ENCODE results near the gene SP140L.

SP140L gene

DNA sequence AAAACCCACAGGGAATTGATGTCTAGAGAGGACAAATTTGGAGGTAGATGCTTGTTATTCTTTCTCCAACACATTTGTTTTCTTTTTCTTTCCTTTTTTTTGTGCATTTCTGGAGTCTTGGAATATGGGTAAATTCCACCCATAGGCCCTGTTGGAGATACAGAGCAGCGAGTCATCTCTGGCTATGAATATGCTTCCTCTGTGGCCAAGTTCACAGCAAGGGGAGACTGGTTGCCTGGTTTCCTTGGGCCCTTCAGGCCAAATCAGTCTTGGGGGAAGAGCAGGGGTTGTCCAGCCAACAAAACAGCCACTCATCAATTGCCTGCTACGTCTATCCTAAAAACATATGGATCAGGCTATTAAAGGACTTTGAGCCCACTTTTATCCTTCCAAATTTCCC is 116.5 kb downstream of the SP140L start:
- no peak overlapping the region for H3K27ac ChIP-seq
- no peak for TF ChIP-seq ZFX (IDR thresholded peaks at IDR 0.05; ENCODE audit: borderline replicate concordance)
- TF ChIP-seq, protein P1, sequence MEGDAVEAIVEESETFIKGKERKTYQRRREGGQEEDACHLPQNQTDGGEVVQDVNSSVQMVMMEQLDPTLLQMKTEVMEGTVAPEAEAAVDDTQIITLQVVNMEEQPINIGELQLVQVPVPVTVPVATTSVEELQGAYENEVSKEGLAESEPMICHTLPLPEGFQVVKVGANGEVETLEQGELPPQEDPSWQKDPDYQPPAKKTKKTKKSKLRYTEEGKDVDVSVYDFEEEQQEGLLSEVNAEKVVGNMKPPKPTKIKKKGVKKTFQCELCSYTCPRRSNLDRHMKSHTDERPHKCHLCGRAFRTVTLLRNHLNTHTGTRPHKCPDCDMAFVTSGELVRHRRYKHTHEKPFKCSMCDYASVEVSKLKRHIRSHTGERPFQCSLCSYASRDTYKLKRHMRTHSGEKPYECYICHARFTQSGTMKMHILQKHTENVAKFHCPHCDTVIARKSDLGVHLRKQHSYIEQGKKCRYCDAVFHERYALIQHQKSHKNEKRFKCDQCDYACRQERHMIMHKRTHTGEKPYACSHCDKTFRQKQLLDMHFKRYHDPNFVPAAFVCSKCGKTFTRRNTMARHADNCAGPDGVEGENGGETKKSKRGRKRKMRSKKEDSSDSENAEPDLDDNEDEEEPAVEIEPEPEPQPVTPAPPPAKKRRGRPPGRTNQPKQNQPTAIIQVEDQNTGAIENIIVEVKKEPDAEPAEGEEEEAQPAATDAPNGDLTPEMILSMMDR (IDR thresholded peaks at IDR 0.05), result no peak

DNA sequence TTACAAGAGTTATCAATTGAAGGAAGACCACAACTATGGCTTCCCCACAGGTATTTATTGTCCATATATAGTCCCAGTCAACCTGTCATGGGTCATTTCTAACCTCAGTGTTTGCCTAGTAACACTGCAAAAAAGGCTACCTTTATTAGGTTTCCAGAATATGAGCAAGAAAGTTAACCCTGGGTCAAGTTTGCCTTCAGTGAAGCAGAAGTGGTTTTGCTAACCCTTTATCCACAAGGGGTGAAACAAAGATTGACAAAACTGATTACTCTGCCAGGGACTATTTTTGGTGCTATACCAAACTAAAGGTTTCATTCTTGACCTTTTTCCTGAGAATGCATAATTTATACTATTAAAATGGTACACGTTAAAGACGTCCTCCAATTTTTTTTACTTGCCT is 117.8 kb downstream of the SP140L start:
- H3K27ac ChIP-seq, result no peak overlapping the region
- no peak for TF ChIP-seq ZFX (IDR thresholded peaks at IDR 0.05; ENCODE audit: borderline replicate concordance)
- TF ChIP-seq, protein P1 (IDR thresholded peaks at IDR 0.05), result no peak

DNA sequence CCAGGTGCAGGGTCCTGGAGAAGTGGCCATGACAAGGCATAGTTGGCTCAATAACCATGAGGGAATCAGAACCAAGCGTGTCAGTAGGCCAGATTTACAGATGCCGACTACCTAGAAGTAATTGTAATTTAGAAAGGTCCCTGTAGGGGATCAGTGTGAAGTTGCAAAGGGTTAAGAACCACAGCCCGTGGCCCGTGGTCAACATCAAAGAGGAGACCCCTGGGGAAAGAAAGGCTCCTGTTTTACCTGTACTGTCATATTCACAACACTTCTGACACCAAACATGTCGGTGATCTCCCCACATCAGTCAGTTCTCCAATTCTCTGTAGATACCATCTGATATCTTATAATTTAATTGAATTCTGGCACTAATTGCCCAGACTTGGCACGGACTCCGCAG is 120.0 kb downstream of the SP140L start:
- TF ChIP-seq, protein P1 (IDR thresholded peaks at IDR 0.05), result no peak
- TF ChIP-seq ZFX (IDR thresholded peaks at IDR 0.05; ENCODE audit: borderline replicate concordance), result no peak
- no peak overlapping the region for H3K27ac ChIP-seq

DNA sequence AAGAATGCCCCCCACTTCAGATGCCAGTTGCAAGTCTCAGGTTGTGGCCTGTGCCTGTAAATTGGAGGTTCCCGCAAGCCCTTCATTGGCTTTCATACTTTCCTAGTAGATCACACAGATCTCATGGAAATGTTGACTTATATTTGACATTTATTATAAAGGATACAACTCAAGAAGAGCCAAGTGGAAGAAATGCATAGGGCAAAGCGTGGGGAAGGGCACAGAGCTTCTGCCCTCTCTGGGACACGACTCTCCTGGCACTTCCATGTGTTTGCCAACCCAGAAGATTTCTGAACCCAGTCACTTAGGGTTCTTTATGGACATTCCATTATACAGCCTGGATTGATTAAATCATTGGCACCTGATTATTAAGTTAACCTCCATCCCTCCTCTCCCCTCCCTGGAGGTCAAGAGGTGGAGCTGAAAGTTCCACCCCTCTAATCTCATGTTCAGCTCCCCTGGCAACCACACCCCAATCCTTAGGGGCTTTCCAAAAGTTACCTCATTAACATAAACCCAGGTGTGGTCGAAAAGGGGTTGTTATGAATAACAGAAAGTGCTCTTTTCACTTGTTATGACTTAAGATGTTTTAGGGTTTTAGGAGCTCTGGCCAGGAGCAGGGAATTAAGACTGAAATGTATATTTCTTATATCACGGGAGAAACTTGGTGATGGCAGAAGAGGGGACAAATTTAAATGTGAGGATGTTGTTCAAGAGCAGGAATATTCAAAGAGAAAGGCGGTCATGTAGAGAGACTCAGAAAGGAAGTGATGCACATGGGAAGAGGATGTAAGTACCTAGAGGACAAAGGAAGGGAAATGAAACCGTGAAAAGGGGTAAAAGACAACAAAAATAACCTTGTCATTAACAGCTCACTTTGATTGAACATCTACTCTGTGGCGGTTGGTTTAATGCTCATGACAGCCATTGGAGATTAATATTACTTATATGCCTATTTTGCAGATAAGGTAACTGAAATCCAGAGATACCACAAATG is 120.8 kb downstream of the SP140L start:
- TF ChIP-seq, protein P1 (IDR thresholded peaks at IDR 0.05), result no peak
- TF ChIP-seq ZFX (IDR thresholded peaks at IDR 0.05; ENCODE audit: borderline replicate concordance), result no peak
- no peak overlapping the region for H3K27ac ChIP-seq

DNA sequence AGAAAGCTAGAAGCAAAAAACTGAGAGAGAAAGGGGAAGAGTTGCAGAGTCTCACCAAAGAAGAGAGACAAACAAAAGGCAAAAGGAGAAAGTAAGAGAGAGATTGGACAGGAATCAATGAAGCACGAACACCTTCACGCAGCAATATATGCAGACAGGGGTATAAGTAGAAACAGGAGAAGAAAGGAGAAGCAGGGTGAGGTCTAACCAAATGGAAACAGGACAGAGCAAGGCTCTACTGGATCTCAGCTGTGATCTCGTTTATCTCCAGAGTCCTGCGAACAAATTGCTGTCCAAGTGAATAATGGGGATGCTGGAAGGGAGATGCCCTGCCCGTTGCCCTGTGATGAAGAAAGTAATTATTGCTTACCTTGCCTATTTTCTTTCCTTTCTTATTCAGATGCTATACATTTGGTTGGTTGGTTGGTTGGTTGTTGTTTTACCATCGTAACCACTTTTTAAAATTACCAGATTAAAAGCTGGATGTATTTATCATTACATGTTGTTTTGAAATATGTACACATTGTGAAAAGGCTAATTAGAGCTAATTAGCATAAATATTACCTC is 123.0 kb downstream of the SP140L start:
- H3K27ac ChIP-seq, result no peak overlapping the region
- no peak for TF ChIP-seq ZFX (IDR thresholded peaks at IDR 0.05; ENCODE audit: borderline replicate concordance)
- TF ChIP-seq, protein P1 (IDR thresholded peaks at IDR 0.05), result no peak

DNA sequence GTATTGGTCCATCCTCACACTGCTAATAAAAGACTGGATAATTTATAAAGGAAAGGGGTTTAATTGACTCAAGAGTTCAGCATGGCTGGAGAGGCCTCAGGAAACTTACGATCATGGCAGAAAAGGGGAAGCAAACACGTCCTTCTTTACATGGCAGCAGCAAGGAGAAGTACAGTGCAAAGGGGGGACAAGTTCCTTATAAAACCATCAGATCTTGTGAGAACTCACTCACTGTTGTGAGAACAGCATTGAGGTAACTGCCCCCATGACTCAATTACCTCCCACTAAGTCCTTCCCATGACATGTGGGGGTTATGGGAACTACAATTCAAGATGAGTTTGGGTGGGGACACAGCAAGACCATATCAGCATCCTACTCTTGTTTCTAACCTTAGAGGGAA is 126.0 kb downstream of the SP140L start:
- TF ChIP-seq, protein P1 (IDR thresholded peaks at IDR 0.05), result no peak
- no peak for TF ChIP-seq ZFX (IDR thresholded peaks at IDR 0.05; ENCODE audit: borderline replicate concordance)
- no peak overlapping the region for H3K27ac ChIP-seq
